Measurements from ENCODE around the gene TMUB1. TPM values are rescaled to one million over a fixed set of nuclear protein-coding genes. Genes with fewer than 3 reads are reported as not detected.

TMUB1 gene
- total RNA-seq, 1 donor from 2014 or later: 12.5 TPM

GRCh38 chr7:151078233-151079040 is 4.9 kb downstream of the TMUB1 start:
- H3K36me3 ChIP-seq (ENCODE audit: control insufficient read depth in 3 of 3, insufficient read depth in 3 of 3, low read length in 3 of 3): peaks cover 30 to 37% (median 35%) of the 10 kb centered on the region in 3 donors

GRCh38 chr7:151077705-151078232 is 5.5 kb downstream of the TMUB1 start:
- H3K4me1 ChIP-seq (ENCODE audit: control insufficient read depth in 3 of 3, insufficient read depth in 3 of 3, low read length in 3 of 3): peaks cover 39 to 43% (median 42%) of the 10 kb centered on the region in 3 donors
- H3K27me3 ChIP-seq (ENCODE audit: control insufficient read depth in 3 of 3, insufficient read depth in 3 of 3, low read length in 3 of 3): no peaks in the 10 kb centered on the region
- no peak overlapping the region for H3K9ac ChIP-seq (ENCODE audit: low read depth in 1 of 3, low read length in 3 of 3)
- no peak overlapping the region for H3K27ac ChIP-seq (ENCODE audit: low read depth, low read length)
- peaks cover 30 to 37% (median 35%) of the 10 kb centered on the region in 3 donors for H3K36me3 ChIP-seq (ENCODE audit: control insufficient read depth in 3 of 3, insufficient read depth in 3 of 3, low read length in 3 of 3)
- no peaks in the 10 kb centered on the region for H3K9me3 ChIP-seq (ENCODE audit: control insufficient read depth in 3 of 3, low read length in 3 of 3)
- no peak overlapping the region for H3K4me3 ChIP-seq (ENCODE audit: low read length in 3 of 3)

More at GRCh38 chr7:151078233-151079040, 4.9 kb downstream of the TMUB1 start:
- peak overlapping the region; percentile 12 for H3K27ac ChIP-seq (ENCODE audit: low read depth, low read length)
- H3K9me3 ChIP-seq (ENCODE audit: control insufficient read depth in 3 of 3, low read length in 3 of 3): no peaks in the 10 kb centered on the region
- peaks cover 39 to 44% (median 42%) of the 10 kb centered on the region in 3 donors for H3K4me1 ChIP-seq (ENCODE audit: control insufficient read depth in 3 of 3, insufficient read depth in 3 of 3, low read length in 3 of 3)
- H3K9ac ChIP-seq (ENCODE audit: low read depth in 1 of 3, low read length in 3 of 3): peak overlapping the region in 2 of 3 donors; percentile 45 to 91
- H3K27me3 ChIP-seq (ENCODE audit: control insufficient read depth in 3 of 3, insufficient read depth in 3 of 3, low read length in 3 of 3): no peaks in the 10 kb centered on the region
- no peak overlapping the region for H3K4me3 ChIP-seq (ENCODE audit: low read length in 3 of 3)

GRCh38 chr7:151076863-151077704 is 6.2 kb downstream of the TMUB1 start:
- Histone ChIP-seq H3K9me3 (ENCODE audit: control insufficient read depth in 3 of 3, low read length in 3 of 3) (no peaks in the 10 kb centered on the region), H3K4me1 (ENCODE audit: control insufficient read depth in 3 of 3, insufficient read depth in 3 of 3, low read length in 3 of 3) (peaks cover 32 to 36% (median 35%) of the 10 kb centered on the region in 3 donors), H3K4me3 (ENCODE audit: low read length in 3 of 3) (no peak overlapping the region), H3K9ac (ENCODE audit: low read depth in 1 of 3, low read length in 3 of 3) (no peak overlapping the region), H3K27ac (ENCODE audit: low read depth, low read length) (no peak overlapping the region), H3K27me3 (ENCODE audit: control insufficient read depth in 3 of 3, insufficient read depth in 3 of 3, low read length in 3 of 3) (no peaks in the 10 kb centered on the region), H3K36me3 (ENCODE audit: control insufficient read depth in 3 of 3, insufficient read depth in 3 of 3, low read length in 3 of 3) (peaks cover 30 to 40% (median 37%) of the 10 kb centered on the region in 3 donors)

- Histone ChIP-seq H3K9ac (ENCODE audit: low read depth in 1 of 3, low read length in 3 of 3) (no peak overlapping the region), H3K27ac (ENCODE audit: low read depth, low read length) (no peak overlapping the region), H3K4me1 (ENCODE audit: control insufficient read depth in 3 of 3, insufficient read depth in 3 of 3, low read length in 3 of 3) (peaks cover 21 to 26% (median 25%) of the 10 kb centered on the region in 3 donors), H3K27me3 (ENCODE audit: control insufficient read depth in 3 of 3, insufficient read depth in 3 of 3, low read length in 3 of 3) (no peaks in the 10 kb centered on the region), H3K36me3 (ENCODE audit: control insufficient read depth in 3 of 3, insufficient read depth in 3 of 3, low read length in 3 of 3) (peaks cover 41 to 47% (median 43%) of the 10 kb centered on the region in 3 donors), H3K4me3 (ENCODE audit: low read length in 3 of 3) (no peak overlapping the region), H3K9me3 (ENCODE audit: control insufficient read depth in 3 of 3, low read length in 3 of 3) (no peaks in the 10 kb centered on the region)
Observed at GRCh38 chr7:151075978-151076426, 7.3 kb downstream of the TMUB1 start.

- Histone ChIP-seq H3K36me3 (ENCODE audit: control insufficient read depth in 3 of 3, insufficient read depth in 3 of 3, low read length in 3 of 3) (peaks cover 45 to 50% (median 47%) of the 10 kb centered on the region in 3 donors), H3K9me3 (ENCODE audit: control insufficient read depth in 3 of 3, low read length in 3 of 3) (no peaks in the 10 kb centered on the region), H3K27ac (ENCODE audit: low read depth, low read length) (no peak overlapping the region), H3K27me3 (ENCODE audit: control insufficient read depth in 3 of 3, insufficient read depth in 3 of 3, low read length in 3 of 3) (no peaks in the 10 kb centered on the region), H3K4me1 (ENCODE audit: control insufficient read depth in 3 of 3, insufficient read depth in 3 of 3, low read length in 3 of 3) (peaks cover 21 to 23% (median 23%) of the 10 kb centered on the region in 3 donors), H3K9ac (ENCODE audit: low read depth in 1 of 3, low read length in 3 of 3) (no peak overlapping the region), H3K4me3 (ENCODE audit: low read length in 3 of 3) (no peak overlapping the region)
Observed at GRCh38 chr7:151075662-151075971, 7.7 kb downstream of the TMUB1 start.

GRCh38 chr7:151074817-151075661 is 8.3 kb downstream of the TMUB1 start:
- Histone ChIP-seq H3K27me3 (ENCODE audit: control insufficient read depth in 3 of 3, insufficient read depth in 3 of 3, low read length in 3 of 3) (no peaks in the 10 kb centered on the region), H3K4me1 (ENCODE audit: control insufficient read depth in 3 of 3, insufficient read depth in 3 of 3, low read length in 3 of 3) (peaks cover 20 to 22% (median 21%) of the 10 kb centered on the region in 3 donors), H3K9me3 (ENCODE audit: control insufficient read depth in 3 of 3, low read length in 3 of 3) (no peaks in the 10 kb centered on the region), H3K9ac (ENCODE audit: low read depth in 1 of 3, low read length in 3 of 3) (no peak overlapping the region), H3K27ac (ENCODE audit: low read depth, low read length) (no peak overlapping the region), H3K4me3 (ENCODE audit: low read length in 3 of 3) (no peak overlapping the region), H3K36me3 (ENCODE audit: control insufficient read depth in 3 of 3, insufficient read depth in 3 of 3, low read length in 3 of 3) (peaks cover 51 to 56% (median 53%) of the 10 kb centered on the region in 3 donors)

- H3K4me3 ChIP-seq (ENCODE audit: low read length in 3 of 3): no peak overlapping the region
- no peaks in the 10 kb centered on the region for H3K9me3 ChIP-seq (ENCODE audit: control insufficient read depth in 3 of 3, low read length in 3 of 3)
- H3K27ac ChIP-seq (ENCODE audit: low read depth, low read length): no peak overlapping the region
- H3K9ac ChIP-seq (ENCODE audit: low read depth in 1 of 3, low read length in 3 of 3): no peak overlapping the region
- H3K27me3 ChIP-seq (ENCODE audit: control insufficient read depth in 3 of 3, insufficient read depth in 3 of 3, low read length in 3 of 3): no peaks in the 10 kb centered on the region
- peaks cover 10 to 12% (median 10%) of the 10 kb centered on the region in 3 donors for H3K4me1 ChIP-seq (ENCODE audit: control insufficient read depth in 3 of 3, insufficient read depth in 3 of 3, low read length in 3 of 3)
- peaks cover 61 to 65% (median 61%) of the 10 kb centered on the region in 3 donors for H3K36me3 ChIP-seq (ENCODE audit: control insufficient read depth in 3 of 3, insufficient read depth in 3 of 3, low read length in 3 of 3)
Observed at GRCh38 chr7:151073990-151074389, 9.3 kb downstream of the TMUB1 start.

- Histone ChIP-seq H3K4me1 (ENCODE audit: control insufficient read depth in 3 of 3, insufficient read depth in 3 of 3, low read length in 3 of 3) (no peaks in the 10 kb centered on the region), H3K27ac (ENCODE audit: low read depth, low read length) (no peak overlapping the region), H3K36me3 (ENCODE audit: control insufficient read depth in 3 of 3, insufficient read depth in 3 of 3, low read length in 3 of 3) (peaks cover 57 to 72% (median 67%) of the 10 kb centered on the region in 3 donors), H3K27me3 (ENCODE audit: control insufficient read depth in 3 of 3, insufficient read depth in 3 of 3, low read length in 3 of 3) (no peaks in the 10 kb centered on the region), H3K9ac (ENCODE audit: low read depth in 1 of 3, low read length in 3 of 3) (no peak overlapping the region), H3K9me3 (ENCODE audit: control insufficient read depth in 3 of 3, low read length in 3 of 3) (no peaks in the 10 kb centered on the region), H3K4me3 (ENCODE audit: low read length in 3 of 3) (no peak overlapping the region)
Observed at GRCh38 chr7:151071032-151071866, 12.0 kb downstream of the TMUB1 start.

All from skeletal muscle tissue (tissue), 4 donors.